ENCODE data around the gene ADPRHL1. TPM values are rescaled to one million over a fixed set of nuclear protein-coding genes. Genes with fewer than 3 reads are reported as not detected.

The ADPRHL1 gene
- total RNA-seq, 1 experiment from 2014 or later = 11.5 TPM

DNA sequence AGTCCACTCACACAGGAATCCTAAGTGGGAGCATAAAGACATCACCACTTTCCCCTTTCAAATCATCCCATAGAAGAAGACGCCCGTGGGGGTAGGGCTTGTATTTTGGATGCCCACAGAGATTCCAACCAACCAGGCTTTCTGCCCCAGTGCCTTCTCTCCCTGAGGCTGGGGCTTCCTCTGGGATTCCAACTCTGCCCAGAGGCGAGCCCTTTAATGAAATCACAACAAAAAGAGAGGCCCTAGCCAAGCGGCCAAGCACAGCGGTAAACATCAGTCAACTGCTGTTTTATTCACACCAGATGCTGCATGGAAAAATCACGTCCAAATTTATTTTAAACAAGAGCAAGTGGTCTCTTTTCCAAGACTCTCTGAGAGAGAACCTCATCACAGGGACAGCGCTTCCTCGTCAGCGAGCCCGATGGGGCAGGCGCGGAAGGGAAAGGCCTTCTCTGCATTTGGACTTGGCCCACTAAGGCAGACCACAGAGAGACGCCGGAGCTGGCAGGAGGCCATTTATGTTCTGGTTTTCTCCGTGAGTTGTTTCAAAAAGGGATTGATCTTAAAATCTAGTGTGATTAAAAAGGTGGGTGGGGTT lies 31.5 kb downstream of the ADPRHL1 start:
- intact Hi-C loops (cut with micrococcal nuclease; ENCODE audit: unreplicated experiment) = no loop called here
- Histone ChIP-seq H2AFZ (no peak overlapping the region), H3K4me2 (no peak overlapping the region), H3K27me3 (ENCODE audit: insufficient read depth, low read depth) (peaks cover 19% of the 10 kb centered on the region), H3F3A (ENCODE audit: insufficient read depth, low read depth) (peaks cover 23% of the 10 kb centered on the region), H3K4me3 (no peak overlapping the region), H3K9me2 (ENCODE audit: insufficient read depth) (no peaks in the 10 kb centered on the region), H3K9me3 (ENCODE audit: insufficient read depth, low read depth) (no peaks in the 10 kb centered on the region), H3K36me3 (ENCODE audit: low read depth) (no peaks in the 10 kb centered on the region), H3K27ac (no peak overlapping the region), H3K79me2 (ENCODE audit: low read depth) (no peaks in the 10 kb centered on the region), H4K20me1 (ENCODE audit: insufficient read depth) (no peaks in the 10 kb centered on the region), H3K4me1 (replicated peaks; ENCODE audit: insufficient read depth) (peaks cover 9% of the 10 kb centered on the region)
- no peak for TF ChIP-seq EZH2 (IDR thresholded peaks at IDR 0.05; ENCODE audit: low read depth)
- TF ChIP-seq, protein P1, sequence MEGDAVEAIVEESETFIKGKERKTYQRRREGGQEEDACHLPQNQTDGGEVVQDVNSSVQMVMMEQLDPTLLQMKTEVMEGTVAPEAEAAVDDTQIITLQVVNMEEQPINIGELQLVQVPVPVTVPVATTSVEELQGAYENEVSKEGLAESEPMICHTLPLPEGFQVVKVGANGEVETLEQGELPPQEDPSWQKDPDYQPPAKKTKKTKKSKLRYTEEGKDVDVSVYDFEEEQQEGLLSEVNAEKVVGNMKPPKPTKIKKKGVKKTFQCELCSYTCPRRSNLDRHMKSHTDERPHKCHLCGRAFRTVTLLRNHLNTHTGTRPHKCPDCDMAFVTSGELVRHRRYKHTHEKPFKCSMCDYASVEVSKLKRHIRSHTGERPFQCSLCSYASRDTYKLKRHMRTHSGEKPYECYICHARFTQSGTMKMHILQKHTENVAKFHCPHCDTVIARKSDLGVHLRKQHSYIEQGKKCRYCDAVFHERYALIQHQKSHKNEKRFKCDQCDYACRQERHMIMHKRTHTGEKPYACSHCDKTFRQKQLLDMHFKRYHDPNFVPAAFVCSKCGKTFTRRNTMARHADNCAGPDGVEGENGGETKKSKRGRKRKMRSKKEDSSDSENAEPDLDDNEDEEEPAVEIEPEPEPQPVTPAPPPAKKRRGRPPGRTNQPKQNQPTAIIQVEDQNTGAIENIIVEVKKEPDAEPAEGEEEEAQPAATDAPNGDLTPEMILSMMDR (conservative IDR thresholded peaks at IDR 0.05) = no peak
- ChIA-PET CTCF (no interaction called here), POLR2A (ENCODE audit: unreplicated experiment) (no interaction called here)
- DNase-seq = no peak
- no TSS peak for BruUV-seq (replicated peaks)

DNA sequence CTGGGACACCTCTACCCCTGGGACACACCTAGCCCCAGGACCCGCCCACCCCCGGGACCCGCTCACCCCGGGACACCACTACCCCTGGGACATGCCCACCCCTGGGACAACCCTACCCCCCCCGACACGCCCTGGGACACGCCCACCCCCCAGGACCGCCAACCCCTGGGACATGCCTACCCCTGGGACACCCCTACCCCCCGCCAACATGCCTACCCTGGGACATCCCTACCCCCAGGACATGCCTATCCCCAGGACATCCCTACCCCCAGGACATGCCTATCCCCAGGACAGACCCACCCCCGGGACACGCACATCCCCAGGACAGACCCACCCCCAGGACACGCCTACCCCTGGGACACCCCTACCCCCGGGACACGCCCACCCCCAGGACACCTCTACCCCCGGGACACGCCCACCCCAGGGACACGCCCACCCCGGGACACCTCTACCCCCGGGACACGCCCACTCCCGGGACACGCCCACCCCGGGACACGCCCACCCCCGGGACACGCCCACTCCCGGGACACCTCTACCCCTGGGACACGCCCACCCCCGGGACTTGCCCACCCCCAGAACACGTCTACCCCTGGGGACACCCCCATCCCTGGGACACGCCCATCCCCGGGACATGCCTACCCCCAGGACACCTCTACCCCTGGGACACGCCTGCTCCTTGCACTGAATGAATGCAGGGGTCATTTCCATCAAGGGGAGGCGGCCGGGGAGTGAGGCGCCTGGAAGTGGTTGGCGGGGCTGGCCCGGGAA lies 32.3 kb downstream of the ADPRHL1 start:
- intact Hi-C loops (cut with micrococcal nuclease; ENCODE audit: unreplicated experiment) = no loop called here
- Histone ChIP-seq H3K27me3 (ENCODE audit: insufficient read depth, low read depth) (peaks cover 27% of the 10 kb centered on the region), H3K4me2 (no peak overlapping the region), H3F3A (ENCODE audit: insufficient read depth, low read depth) (peaks cover 20% of the 10 kb centered on the region), H2AFZ (no peak overlapping the region), H3K9me3 (ENCODE audit: insufficient read depth, low read depth) (no peaks in the 10 kb centered on the region), H4K20me1 (ENCODE audit: insufficient read depth) (no peaks in the 10 kb centered on the region), H3K9me2 (ENCODE audit: insufficient read depth) (no peaks in the 10 kb centered on the region), H3K4me1 (replicated peaks; ENCODE audit: insufficient read depth) (peaks cover 5% of the 10 kb centered on the region), H3K4me3 (no peak overlapping the region), H3K79me2 (ENCODE audit: low read depth) (no peaks in the 10 kb centered on the region), H3K27ac (no peak overlapping the region), H3K36me3 (ENCODE audit: low read depth) (no peaks in the 10 kb centered on the region)
- no peak for DNase-seq
- BruUV-seq (replicated peaks) = no TSS peak
- ChIA-PET CTCF (no interaction called here), POLR2A (ENCODE audit: unreplicated experiment) (no interaction called here)
- TF ChIP-seq EZH2 (IDR thresholded peaks at IDR 0.05; ENCODE audit: low read depth) = no peak
- TF ChIP-seq, protein P1 (conservative IDR thresholded peaks at IDR 0.05) = no peak

DNA sequence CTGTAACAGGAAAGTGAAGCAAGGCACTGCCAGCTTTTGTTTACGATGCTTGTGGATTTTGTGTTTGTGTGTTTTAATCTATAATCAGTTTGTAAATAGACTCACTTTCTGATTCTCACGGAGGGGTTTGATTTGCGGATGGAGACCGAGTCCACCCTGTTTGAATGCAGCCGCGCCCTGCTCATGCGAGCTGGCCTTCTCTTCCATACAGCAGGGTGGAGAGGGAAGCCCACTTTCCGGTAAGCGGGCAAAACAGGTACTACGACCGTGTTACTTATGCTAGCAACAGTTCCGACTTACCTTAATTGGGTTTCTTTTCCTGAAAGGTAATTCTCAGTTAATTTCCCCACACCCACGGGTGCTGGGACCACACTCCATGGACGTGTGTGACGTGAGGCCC lies 33.1 kb downstream of the ADPRHL1 start:
- BruUV-seq (replicated peaks) = no TSS peak
- H3K27me3 ChIP-seq (ENCODE audit: insufficient read depth, low read depth) = peaks cover 30% of the 10 kb centered on the region
- H3F3A ChIP-seq (ENCODE audit: insufficient read depth, low read depth) = peaks cover 16% of the 10 kb centered on the region
- H3K27ac ChIP-seq = no peak overlapping the region
- no peak overlapping the region for H3K4me3 ChIP-seq
- DNase-seq = no peak
- no peaks in the 10 kb centered on the region for H3K79me2 ChIP-seq (ENCODE audit: low read depth)
- POLR2A ChIA-PET (ENCODE audit: unreplicated experiment) = no interaction called here
- no peaks in the 10 kb centered on the region for H4K20me1 ChIP-seq (ENCODE audit: insufficient read depth)
- no peaks in the 10 kb centered on the region for H3K4me1 ChIP-seq (replicated peaks; ENCODE audit: insufficient read depth)
- TF ChIP-seq, protein P1 (conservative IDR thresholded peaks at IDR 0.05) = no peak
- no peak for TF ChIP-seq EZH2 (IDR thresholded peaks at IDR 0.05; ENCODE audit: low read depth)
- intact Hi-C loops (cut with micrococcal nuclease; ENCODE audit: unreplicated experiment) = no loop called here
- H3K4me2 ChIP-seq = no peak overlapping the region
- H3K36me3 ChIP-seq (ENCODE audit: low read depth) = no peaks in the 10 kb centered on the region
- CTCF ChIA-PET = no interaction called here
- no peak overlapping the region for H2AFZ ChIP-seq
- no peaks in the 10 kb centered on the region for H3K9me2 ChIP-seq (ENCODE audit: insufficient read depth)
- no peaks in the 10 kb centered on the region for H3K9me3 ChIP-seq (ENCODE audit: insufficient read depth, low read depth)
